T-cell (primary cell): ENCODE results near the gene PTCH1. TPM values are rescaled to one million over a fixed set of nuclear protein-coding genes. Genes with fewer than 3 reads are reported as not detected.

Experiments
- ATAC-seq, 4 experiments: fragments of 200-7000 bp in 3 of 4; fragments of 150-1000 bp in 1 of 4; cut with Tn5 transposase; replicated peaks in 1 of 4; 1 replicate in 3 of 4; 2 replicates in 1 of 4; pipeline ENCODE4 v1.10.0; 2021; ENCODE audit warnings: moderate library complexity in 3 of 4, mild to moderate bottlenecking in 2 of 4, moderate number of reproducible peaks in 1 of 4
- CTCF ChIA-PET, 2 donors: fragments of 300-600 bp; sonication (Branson Sonifier 250); formaldehyde crosslinking; loops; one replicate each; lab custom pipeline; 2022; ENCODE audit warnings: antibody characterized with exemption in 2 of 2; lab: Charles Lee
- POLR2A ChIA-PET, 2 donors: fragments of 300-600 bp; sonication (Branson Sonifier 250); formaldehyde crosslinking; loops; one replicate each; lab custom pipeline; 2022; ENCODE audit warnings: antibody characterized with exemption in 2 of 2; lab: Charles Lee
- DNase-seq, 35 experiments: peaks; one replicate each; pipeline versions ENCODE4 v3.0.0 to v3.0.0-alpha.2; 2013 to 2023
- H3K27ac ChIP-seq: one replicate; pipeline ENCODE4 v1.5.1; 2013; ENCODE audit warnings: low read length
- H3K27me3 ChIP-seq, 2 experiments: replicated peaks in 1 of 2; 1 replicate in 1 of 2; 2 replicates in 1 of 2; pipeline versions ENCODE4 v1.6.1 to v1.7.0; 2013; ENCODE audit warnings: low read length in 1 of 2, mixed read lengths in 1 of 2; ENCODE audit not compliant: control insufficient read depth in 2 of 2, insufficient read depth in 2 of 2; ENCODE audit errors: extremely low read depth in 1 of 2
- H3K36me3 ChIP-seq, 2 donors: 1 replicate in 1 of 2; 2 replicates in 1 of 2; pipeline versions ENCODE4 v1.6.1 to v1.7.0; 2013; ENCODE audit warnings: low read length in 1 of 2; ENCODE audit not compliant: control insufficient read depth in 2 of 2, insufficient read depth in 1 of 2; ENCODE audit errors: extremely low read depth in 1 of 2
- H3K4me1 ChIP-seq, 2 experiments: 1 replicate in 1 of 2; 2 replicates in 1 of 2; pipeline versions ENCODE4 v1.6.1 to v1.7.0; 2013; ENCODE audit warnings: low read length in 2 of 2, mixed read lengths in 1 of 2; ENCODE audit not compliant: insufficient read depth in 2 of 2, control insufficient read depth in 1 of 2; ENCODE audit errors: extremely low read depth in 1 of 2
- H3K4me3 ChIP-seq, 2 donors: 1 replicate in 1 of 2; 2 replicates in 1 of 2; pipeline versions ENCODE4 v1.5.1 to v1.7.0; 2013; ENCODE audit warnings: mild to moderate bottlenecking in 2 of 2, low read length in 1 of 2, moderate library complexity in 1 of 2; ENCODE audit not compliant: control insufficient read depth in 1 of 2; ENCODE audit errors: extremely low read depth in 1 of 2
- H3K9me3 ChIP-seq: 2 replicates; pipeline ENCODE4 v1.7.0; 2013
- H3K27ac Mint-ChIP-seq, 2 donors: one replicate each; pipeline ENCODE4 v1.8.0; 2020 to 2021; ENCODE audit warnings: mild to moderate bottlenecking in 2 of 2, mixed read lengths in 2 of 2
- H3K27me3 Mint-ChIP-seq, 2 donors: one replicate each; pipeline ENCODE4 v1.8.0; 2021 to 2022; ENCODE audit warnings: mixed read lengths in 2 of 2
- H3K36me3 Mint-ChIP-seq: one replicate; pipeline ENCODE4 v1.8.0; 2021; ENCODE audit warnings: mixed read lengths
- H3K4me1 Mint-ChIP-seq, 3 donors: one replicate each; pipeline ENCODE4 v1.8.0; 2020 to 2022; ENCODE audit warnings: mixed read lengths in 3 of 3, mild to moderate bottlenecking in 1 of 3
- H3K4me3 Mint-ChIP-seq, 3 donors: one replicate each; pipeline ENCODE4 v1.8.0; 2020 to 2022; ENCODE audit warnings: mild to moderate bottlenecking in 3 of 3, mixed read lengths in 3 of 3, moderate library complexity in 3 of 3
- H3K9me3 Mint-ChIP-seq, 3 donors: one replicate each; pipeline ENCODE4 v1.8.0; 2020 to 2022; ENCODE audit warnings: mixed read lengths in 3 of 3
- WGBS: methylation state at CpG from one replicate; pipeline ENCODE4 v1.1.5; 2013; ENCODE audit warnings: missing lambda C conversion rate; ENCODE audit not compliant: insufficient coverage; 5-methylcytosine and 5-hydroxymethylcytosine counted together
- total RNA-seq, 35 experiments: library from RNA in 6 of 35; stranded (reverse) in 6 of 35; fragments of 120-200 nt in 1 of 35; gene quantifications; one replicate each; pipeline versions ENCODE4 v1.2.1 to v1.2.4 and lab custom pipeline; 2013 to 2026

Gene PTCH1
- total RNA-seq, 5 donors from 2014 or later (not counting 1 experiment from before 2014, with no cell fraction given): 23.4 to 35.5 (median 29.2) TPM

DNA sequence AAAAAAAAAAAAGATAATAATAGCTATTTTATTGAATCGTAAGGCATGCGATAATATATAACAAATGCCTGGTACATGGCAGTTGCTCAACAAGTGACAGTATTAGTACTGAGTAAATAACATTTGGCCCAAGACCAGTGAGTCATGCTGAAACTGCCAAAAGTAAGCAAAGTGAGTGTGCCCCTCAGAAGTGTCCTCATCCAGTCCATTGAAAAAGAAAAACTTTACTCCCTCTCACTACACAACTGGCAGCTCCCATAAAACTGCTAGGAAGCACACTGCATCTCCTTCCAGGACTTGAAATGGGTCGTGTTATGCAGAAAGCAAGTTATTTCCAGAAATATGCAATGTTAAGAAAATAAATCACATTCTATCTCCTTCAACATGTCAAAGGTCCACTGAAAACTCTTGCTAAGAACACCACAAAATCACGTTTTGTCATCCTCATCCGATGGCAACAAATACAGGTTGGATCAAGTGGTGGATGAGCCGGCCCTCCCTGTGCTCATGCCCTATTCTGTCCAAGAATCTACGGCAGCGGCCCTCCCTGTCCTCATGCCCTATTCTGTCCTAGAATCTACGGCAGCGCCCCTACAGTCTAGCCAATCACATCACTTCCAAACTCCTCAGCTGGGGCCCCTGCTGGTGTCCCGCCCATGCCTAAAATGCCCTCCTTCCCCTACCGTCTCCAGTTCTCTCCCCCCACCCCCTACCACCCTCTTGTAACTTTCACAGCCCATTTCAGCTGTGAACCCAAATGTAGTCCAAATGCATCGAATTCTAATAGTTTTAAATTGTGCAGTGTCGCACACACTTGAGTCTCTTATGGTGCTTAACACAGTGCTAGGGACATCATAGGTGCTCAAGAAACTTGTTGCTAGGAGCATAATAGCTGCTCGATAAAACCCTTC lies 12.5 kb downstream of the PTCH1 start:
- H3K4me1 ChIP-seq: peaks cover 3 to 39% of the 10 kb centered on the region in 2 experiments
- H3K9me3 ChIP-seq: no peaks in the 10 kb centered on the region
- ChIA-PET CTCF (no interaction called here), POLR2A (interaction anchor here in 1 of 2 donors (0.6 kb wide), 1 partner anchor 512 kb away, joined by 6 read pairs; no protein-coding TSS in a partner anchor)
- no peaks in the 10 kb centered on the region for H3K36me3 Mint-ChIP-seq
- no peak overlapping the region for H3K4me3 ChIP-seq
- H3K27ac ChIP-seq: no peak overlapping the region
- WGBS: 83% methylated on average over 9 of the region's 15 CpGs
- ATAC-seq (no peak), DNase-seq (no peak)
- peaks cover 40 to 51% (median 48%) of the 10 kb centered on the region in 3 donors for H3K4me1 Mint-ChIP-seq
- peaks cover 15 to 24% of the 10 kb centered on the region in 2 donors for H3K27me3 Mint-ChIP-seq
- no peaks in the 10 kb centered on the region for H3K36me3 ChIP-seq
- H3K27ac Mint-ChIP-seq: peak overlapping the region in 1 of 2 donors; percentile 57
- peak overlapping the region; percentile 78 to 99 (median 82) for H3K4me3 Mint-ChIP-seq
- peaks cover 7 to 29% of the 10 kb centered on the region in 2 experiments for H3K27me3 ChIP-seq
- H3K9me3 Mint-ChIP-seq: no peaks in the 10 kb centered on the region

DNA sequence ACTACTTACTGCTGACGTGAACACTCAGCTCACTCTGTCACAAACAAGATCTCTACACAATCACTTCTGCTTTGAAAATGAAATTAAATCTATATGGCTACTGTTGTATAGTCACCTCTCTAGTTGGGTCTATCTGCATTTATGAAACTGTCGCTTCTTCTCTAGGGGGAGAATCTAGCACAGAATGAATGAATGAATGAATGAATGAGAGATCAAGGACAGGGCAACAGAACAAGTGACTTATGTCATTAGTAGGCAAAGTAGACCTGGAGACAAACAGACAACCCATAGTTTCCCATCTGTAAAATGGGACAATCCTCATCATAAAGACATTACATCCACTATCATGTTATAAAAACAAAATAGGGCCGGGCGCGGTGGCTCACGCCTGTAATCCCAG lies 13.4 kb downstream of the PTCH1 start:
- H3K27ac Mint-ChIP-seq: peak overlapping the region in 1 of 2 donors; percentile 40
- no peak overlapping the region for H3K4me3 ChIP-seq
- CTCF ChIA-PET: interaction anchor here in 1 of 2 donors (0.6 kb wide), 1 partner anchor 228 kb away, joined by 7 read pairs; no protein-coding TSS in a partner anchor
- no peaks in the 10 kb centered on the region for H3K9me3 ChIP-seq
- no peaks in the 10 kb centered on the region for H3K9me3 Mint-ChIP-seq
- WGBS: no CpG with 5 or more reads among the region's 6 CpGs
- no peaks in the 10 kb centered on the region for H3K36me3 Mint-ChIP-seq
- POLR2A ChIA-PET: no interaction called here
- H3K4me1 ChIP-seq: peaks cover 2 to 34% of the 10 kb centered on the region in 2 experiments
- DNase-seq (no peak), ATAC-seq (no peak)
- H3K36me3 ChIP-seq: no peaks in the 10 kb centered on the region
- peaks cover 15 to 24% of the 10 kb centered on the region in 2 donors for H3K27me3 Mint-ChIP-seq
- H3K4me3 Mint-ChIP-seq: no peak overlapping the region
- H3K27ac ChIP-seq: no peak overlapping the region
- H3K27me3 ChIP-seq: peaks cover 7 to 23% of the 10 kb centered on the region in 2 experiments
- peaks cover 43 to 55% (median 43%) of the 10 kb centered on the region in 3 donors for H3K4me1 Mint-ChIP-seq

DNA sequence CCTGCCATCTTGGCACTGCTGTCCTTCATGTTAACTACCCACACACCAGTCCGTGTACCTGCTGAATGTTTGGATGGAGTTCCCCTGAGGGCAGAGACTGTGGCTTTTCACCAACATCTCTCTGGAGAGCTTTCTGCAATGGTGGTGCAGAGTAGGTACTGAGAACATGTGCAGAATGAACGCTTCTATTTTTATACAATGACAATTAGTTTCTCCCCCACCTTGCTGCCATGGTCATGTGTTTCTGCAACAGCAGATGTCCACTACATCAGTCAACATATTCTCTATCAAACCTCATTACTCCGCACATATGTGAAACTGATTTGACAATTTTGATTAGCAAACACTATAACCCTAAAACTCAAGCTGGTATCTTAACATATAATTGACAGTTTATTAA lies 14.5 kb downstream of the PTCH1 start:
- H3K4me3 ChIP-seq: no peak overlapping the region
- DNase-seq: no peak
- Mint-ChIP-seq H3K4me3 (no peak overlapping the region), H3K36me3 (no peaks in the 10 kb centered on the region), H3K27me3 (peaks cover 13 to 22% of the 10 kb centered on the region in 2 donors), H3K27ac (peak overlapping the region in 1 of 2 donors; percentile 53), H3K4me1 (peaks cover 50 to 63% (median 52%) of the 10 kb centered on the region in 3 donors), H3K9me3 (no peaks in the 10 kb centered on the region)
- H3K4me1 ChIP-seq: peaks cover 2 to 31% of the 10 kb centered on the region in 2 experiments
- WGBS: no CpG with 5 or more reads among the region's 3 CpGs
- no peaks in the 10 kb centered on the region for H3K36me3 ChIP-seq
- ChIA-PET CTCF (no interaction called here), POLR2A (no interaction called here)
- no peak overlapping the region for H3K27ac ChIP-seq
- peaks cover 7 to 18% of the 10 kb centered on the region in 2 experiments for H3K27me3 ChIP-seq
- ATAC-seq: no peak
- no peaks in the 10 kb centered on the region for H3K9me3 ChIP-seq

DNA sequence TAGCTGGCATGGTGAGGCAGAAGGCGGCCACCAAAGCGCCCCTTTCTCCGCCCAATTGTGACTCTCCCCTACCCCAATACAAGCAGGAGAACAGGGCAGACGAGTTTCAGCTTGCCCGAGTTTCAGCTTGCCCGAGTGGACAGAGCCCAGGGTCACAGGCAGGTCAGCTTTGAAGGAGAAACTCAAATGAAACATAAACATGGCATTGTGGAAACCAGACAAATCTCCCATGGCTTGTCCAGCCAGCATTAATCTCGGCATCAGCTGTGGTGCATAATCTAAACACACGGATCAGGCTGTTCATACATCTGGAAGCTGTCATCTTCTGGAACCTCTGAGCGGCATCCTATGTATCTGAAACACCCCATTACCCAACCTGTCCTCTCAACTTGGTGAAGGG lies 16.9 kb downstream of the PTCH1 start:
- peaks cover 10 to 18% of the 10 kb centered on the region in 2 donors for H3K27me3 Mint-ChIP-seq
- no peaks in the 10 kb centered on the region for H3K36me3 Mint-ChIP-seq
- ChIA-PET CTCF (no interaction called here), POLR2A (no interaction called here)
- WGBS: 87% methylated on average over 6 of the region's 9 CpGs
- Histone ChIP-seq H3K27me3 (peaks cover 7 to 9% of the 10 kb centered on the region in 2 experiments), H3K4me1 (peaks cover 10 to 27% of the 10 kb centered on the region in 2 experiments), H3K9me3 (no peaks in the 10 kb centered on the region), H3K4me3 (no peak overlapping the region), H3K36me3 (no peaks in the 10 kb centered on the region), H3K27ac (no peak overlapping the region)
- H3K4me1 Mint-ChIP-seq: peaks cover 48 to 79% (median 72%) of the 10 kb centered on the region in 3 donors
- no peaks in the 10 kb centered on the region for H3K9me3 Mint-ChIP-seq
- DNase-seq: no peak
- H3K27ac Mint-ChIP-seq: peak overlapping the region in 1 of 2 donors; percentile 39
- H3K4me3 Mint-ChIP-seq: no peak overlapping the region
- no peak for ATAC-seq

DNA sequence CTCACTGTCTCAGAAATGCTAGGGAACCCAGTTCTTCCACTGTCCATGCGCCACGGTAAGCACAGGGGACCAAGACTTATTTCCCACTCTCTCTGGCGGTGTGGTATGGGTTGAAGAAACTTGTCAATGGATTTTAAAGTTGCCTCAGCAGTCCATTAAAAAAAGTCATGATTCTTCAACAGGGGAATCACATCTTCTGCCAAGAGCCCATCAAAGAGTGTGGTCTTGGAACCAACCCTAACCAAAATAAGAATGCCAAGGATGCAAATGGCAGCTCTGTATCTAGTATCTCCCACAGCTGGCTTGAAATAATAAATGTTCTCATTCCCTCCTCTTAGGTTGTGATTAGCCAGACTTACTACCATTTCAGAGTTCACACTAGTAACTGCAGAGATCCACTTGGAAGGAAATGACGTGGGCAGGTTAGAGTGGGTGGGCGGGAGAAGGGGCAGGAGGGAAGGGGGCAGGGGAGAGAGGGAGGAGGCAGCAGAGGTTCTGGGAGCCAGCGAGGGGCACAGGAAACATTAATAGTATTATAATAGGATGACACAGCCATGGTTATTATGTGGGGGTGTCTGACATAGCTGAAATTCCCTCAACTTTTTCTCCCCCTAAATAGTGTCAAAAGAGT lies 17.6 kb downstream of the PTCH1 start:
- no peak for ATAC-seq
- Mint-ChIP-seq H3K4me1 (peaks cover 48 to 79% (median 72%) of the 10 kb centered on the region in 3 donors), H3K27me3 (peaks cover 9 to 13% of the 10 kb centered on the region in 2 donors), H3K4me3 (no peak overlapping the region), H3K9me3 (no peaks in the 10 kb centered on the region), H3K27ac (peak overlapping the region in 1 of 2 donors; percentile 8), H3K36me3 (no peaks in the 10 kb centered on the region)
- no peak overlapping the region for H3K27ac ChIP-seq
- CTCF ChIA-PET: no interaction called here
- no peak overlapping the region for H3K4me3 ChIP-seq
- POLR2A ChIA-PET: no interaction called here
- no peaks in the 10 kb centered on the region for H3K9me3 ChIP-seq
- peaks cover 14 to 29% of the 10 kb centered on the region in 2 experiments for H3K4me1 ChIP-seq
- 60% methylated on average over 1 of the region's 6 CpGs for WGBS
- H3K36me3 ChIP-seq: no peaks in the 10 kb centered on the region
- no peak for DNase-seq
- H3K27me3 ChIP-seq: peaks cover 4 to 6% of the 10 kb centered on the region in 2 experiments

DNA sequence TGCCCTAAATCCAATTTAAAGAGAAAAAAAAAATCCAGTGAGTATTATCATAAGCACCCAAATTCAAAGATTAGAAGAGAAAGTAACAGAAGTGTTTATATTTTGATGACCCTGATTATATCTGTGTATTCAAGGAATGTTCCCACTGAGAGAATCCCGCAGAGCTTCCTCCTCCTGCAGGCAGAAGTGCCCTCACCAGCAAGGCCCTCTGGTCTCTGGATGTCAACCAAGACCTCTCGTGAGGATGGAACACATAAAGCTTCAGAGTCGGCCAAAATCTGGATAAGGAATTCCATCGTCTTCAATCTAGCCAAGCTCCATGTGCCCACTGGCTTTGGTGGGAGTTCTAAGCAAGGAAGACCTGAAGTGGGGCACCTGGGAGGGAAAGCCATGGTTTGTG lies 18.1 kb downstream of the PTCH1 start:
- Histone ChIP-seq H3K36me3 (no peaks in the 10 kb centered on the region), H3K9me3 (no peaks in the 10 kb centered on the region), H3K27me3 (peaks cover 4 to 5% of the 10 kb centered on the region in 2 experiments), H3K4me1 (peaks cover 14 to 33% of the 10 kb centered on the region in 2 experiments), H3K4me3 (no peak overlapping the region), H3K27ac (no peak overlapping the region)
- DNase-seq (no peak), ATAC-seq (no peak)
- POLR2A ChIA-PET: no interaction called here
- H3K36me3 Mint-ChIP-seq: no peaks in the 10 kb centered on the region
- WGBS: 60% methylated on average over 1 of the region's 4 CpGs
- H3K27ac Mint-ChIP-seq: peak overlapping the region in 1 of 2 donors; percentile 11
- H3K9me3 Mint-ChIP-seq: no peaks in the 10 kb centered on the region
- peaks cover 9 to 11% of the 10 kb centered on the region in 2 donors for H3K27me3 Mint-ChIP-seq
- no peak overlapping the region for H3K4me3 Mint-ChIP-seq
- CTCF ChIA-PET: no interaction called here
- H3K4me1 Mint-ChIP-seq: peaks cover 50 to 81% (median 75%) of the 10 kb centered on the region in 3 donors
